Measurements from ENCODE around the gene SC5D.
A peak's percentile ranks its signal among the peaks of the same experiment; 100 is the strongest.

Gene SC5D

DNA sequence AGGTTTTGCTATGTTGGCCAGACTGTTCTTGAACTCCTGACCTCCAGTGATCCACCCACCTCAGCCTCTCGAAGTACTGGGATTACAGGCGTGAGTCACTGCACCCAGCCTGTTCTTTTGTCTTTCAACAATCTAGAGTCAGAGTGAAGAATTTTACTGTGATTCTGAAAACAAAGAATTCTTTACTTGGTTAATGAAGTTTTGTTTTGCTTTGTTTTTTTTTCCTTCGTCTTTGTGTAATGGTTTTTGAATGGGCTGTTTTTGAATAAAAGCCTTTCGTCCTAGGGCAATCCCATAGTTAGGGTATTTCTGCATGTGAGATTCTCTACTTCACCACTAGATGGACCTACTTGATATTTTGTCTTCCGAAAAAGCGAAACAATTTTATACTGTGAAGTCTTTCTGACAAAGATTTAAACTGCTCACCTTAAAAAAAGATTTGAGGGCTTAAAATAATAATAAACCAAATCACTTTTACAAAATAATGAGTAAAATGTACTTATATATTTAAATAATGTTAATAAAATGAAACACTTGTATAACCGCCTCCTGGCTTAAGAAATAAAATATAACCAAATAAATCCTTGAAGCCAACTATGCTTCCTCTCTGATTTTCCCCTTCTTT, 43.4 kb upstream of the SC5D start:
- TF ChIP-seq, protein P1, sequence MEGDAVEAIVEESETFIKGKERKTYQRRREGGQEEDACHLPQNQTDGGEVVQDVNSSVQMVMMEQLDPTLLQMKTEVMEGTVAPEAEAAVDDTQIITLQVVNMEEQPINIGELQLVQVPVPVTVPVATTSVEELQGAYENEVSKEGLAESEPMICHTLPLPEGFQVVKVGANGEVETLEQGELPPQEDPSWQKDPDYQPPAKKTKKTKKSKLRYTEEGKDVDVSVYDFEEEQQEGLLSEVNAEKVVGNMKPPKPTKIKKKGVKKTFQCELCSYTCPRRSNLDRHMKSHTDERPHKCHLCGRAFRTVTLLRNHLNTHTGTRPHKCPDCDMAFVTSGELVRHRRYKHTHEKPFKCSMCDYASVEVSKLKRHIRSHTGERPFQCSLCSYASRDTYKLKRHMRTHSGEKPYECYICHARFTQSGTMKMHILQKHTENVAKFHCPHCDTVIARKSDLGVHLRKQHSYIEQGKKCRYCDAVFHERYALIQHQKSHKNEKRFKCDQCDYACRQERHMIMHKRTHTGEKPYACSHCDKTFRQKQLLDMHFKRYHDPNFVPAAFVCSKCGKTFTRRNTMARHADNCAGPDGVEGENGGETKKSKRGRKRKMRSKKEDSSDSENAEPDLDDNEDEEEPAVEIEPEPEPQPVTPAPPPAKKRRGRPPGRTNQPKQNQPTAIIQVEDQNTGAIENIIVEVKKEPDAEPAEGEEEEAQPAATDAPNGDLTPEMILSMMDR (IDR thresholded peaks at IDR 0.05; ENCODE audit: low read depth, low read length): peak; percentile 81
- Histone ChIP-seq H3K36me3 (no peaks in the 10 kb centered on the region), H3K27me3 (no peaks in the 10 kb centered on the region), H3K4me1 (no peaks in the 10 kb centered on the region), H3K9me3 (no peaks in the 10 kb centered on the region), H3K4me3 (ENCODE audit: low read depth, low read length) (no peak overlapping the region)
- no peak for DNase-seq

GRCh38 chr11:121250843-121251242, 41.7 kb upstream of the SC5D start:
- DNase-seq: no peak
- H3K27me3 ChIP-seq: no peaks in the 10 kb centered on the region
- no peaks in the 10 kb centered on the region for H3K36me3 ChIP-seq
- TF ChIP-seq, protein P1 (IDR thresholded peaks at IDR 0.05; ENCODE audit: low read depth, low read length): no peak
- no peaks in the 10 kb centered on the region for H3K9me3 ChIP-seq
- H3K4me3 ChIP-seq (ENCODE audit: low read depth, low read length): no peak overlapping the region
- no peaks in the 10 kb centered on the region for H3K4me1 ChIP-seq

- Histone ChIP-seq H3K4me3 (ENCODE audit: low read depth, low read length) (no peak overlapping the region), H3K9me3 (no peaks in the 10 kb centered on the region; the same call in 1 of the 2 replicates)
Observed at GRCh38 chr11:121253951-121254350, 38.6 kb upstream of the SC5D start.

GRCh38 chr11:121254756-121255155, 37.8 kb upstream of the SC5D start:
- H3K27me3 ChIP-seq: no peaks in the 10 kb centered on the region
- H3K4me1 ChIP-seq: no peaks in the 10 kb centered on the region; the same call in 1 of the 2 replicates
- TF ChIP-seq, protein P1 (IDR thresholded peaks at IDR 0.05; ENCODE audit: low read depth, low read length): no peak
- no peaks in the 10 kb centered on the region; the same call in 1 of the 2 replicates for H3K9me3 ChIP-seq
- H3K36me3 ChIP-seq: no peaks in the 10 kb centered on the region
- no peak overlapping the region for H3K4me3 ChIP-seq (ENCODE audit: low read depth, low read length)
- DNase-seq: no peak

More at GRCh38 chr11:121253951-121254350, 38.6 kb upstream of the SC5D start:
- DNase-seq: no peak
- Histone ChIP-seq H3K4me1 (no peaks in the 10 kb centered on the region; the same call in 1 of the 2 replicates), H3K27me3 (no peaks in the 10 kb centered on the region), H3K36me3 (no peaks in the 10 kb centered on the region)
- TF ChIP-seq, protein P1 (IDR thresholded peaks at IDR 0.05; ENCODE audit: low read depth, low read length): no peak

- TF ChIP-seq, protein P1 (IDR thresholded peaks at IDR 0.05; ENCODE audit: low read depth, low read length): no peak
- no peak for DNase-seq
- no peaks in the 10 kb centered on the region for H3K36me3 ChIP-seq
- H3K9me3 ChIP-seq: no peaks in the 10 kb centered on the region; the same call in 1 of the 2 replicates
- no peak overlapping the region for H3K4me3 ChIP-seq (ENCODE audit: low read depth, low read length)
- H3K4me1 ChIP-seq: no peaks in the 10 kb centered on the region; the same call in 1 of the 2 replicates
- no peaks in the 10 kb centered on the region for H3K27me3 ChIP-seq
Observed at GRCh38 chr11:121255473-121256125, 37.0 kb upstream of the SC5D start.

DNA sequence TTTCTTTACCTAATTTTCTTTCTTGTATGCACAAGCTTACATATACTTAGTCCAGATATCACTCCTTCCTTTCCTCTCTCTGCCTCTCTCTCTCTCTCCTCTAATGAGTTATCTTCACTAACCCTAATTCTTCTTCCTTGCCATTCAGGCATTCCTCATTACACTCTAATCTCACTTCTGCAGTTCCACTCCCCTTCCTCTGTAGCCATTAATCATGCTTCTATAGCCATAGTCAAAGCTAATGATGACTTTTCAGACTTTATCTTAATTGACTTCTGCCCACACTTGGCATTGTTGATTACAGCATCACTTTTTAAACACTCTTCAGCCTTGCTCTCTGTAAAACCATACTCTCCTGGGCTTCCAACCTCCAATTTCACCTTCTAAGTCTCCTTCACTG, 35.3 kb upstream of the SC5D start:
- Histone ChIP-seq H3K9me3 (no peaks in the 10 kb centered on the region; the same call in 1 of the 2 replicates), H3K27me3 (no peaks in the 10 kb centered on the region), H3K4me3 (ENCODE audit: low read depth, low read length) (no peak overlapping the region), H3K36me3 (no peaks in the 10 kb centered on the region), H3K4me1 (no peaks in the 10 kb centered on the region; the same call in 1 of the 2 replicates)
- DNase-seq: no peak
- TF ChIP-seq, protein P1 (IDR thresholded peaks at IDR 0.05; ENCODE audit: low read depth, low read length): no peak
